G401 (cell line): ENCODE measurements around the gene PRPF19. TPM values are rescaled to one million over a fixed set of nuclear protein-coding genes. Genes with fewer than 3 reads are reported as not detected.
A peak's percentile ranks its signal among the peaks of the same experiment; 100 is the strongest.

Source experiments
- DNase-seq: peaks from one replicate; pipeline ENCODE4 v3.0.0-alpha.2; 2015; ENCODE audit warnings: low spot score
- in situ Hi-C: cut with HindIII; loops from 2 replicates; pipeline ENCODE4 v1.10.0; 2016; ENCODE audit warnings: low sequenced_read_pairs, mixed read lengths
- total RNA-seq: library from RNA; depleted of rRNA; stranded (reverse); fragments of >200 nt; shearing (Covaris generic); gene quantifications from 2 replicates; pipeline ENCODE4 v1.2.3, GENCODE V29; 2014; rRNA removed

The PRPF19 gene
- total RNA-seq: 121 and 165 TPM in 2 replicates

DNA sequence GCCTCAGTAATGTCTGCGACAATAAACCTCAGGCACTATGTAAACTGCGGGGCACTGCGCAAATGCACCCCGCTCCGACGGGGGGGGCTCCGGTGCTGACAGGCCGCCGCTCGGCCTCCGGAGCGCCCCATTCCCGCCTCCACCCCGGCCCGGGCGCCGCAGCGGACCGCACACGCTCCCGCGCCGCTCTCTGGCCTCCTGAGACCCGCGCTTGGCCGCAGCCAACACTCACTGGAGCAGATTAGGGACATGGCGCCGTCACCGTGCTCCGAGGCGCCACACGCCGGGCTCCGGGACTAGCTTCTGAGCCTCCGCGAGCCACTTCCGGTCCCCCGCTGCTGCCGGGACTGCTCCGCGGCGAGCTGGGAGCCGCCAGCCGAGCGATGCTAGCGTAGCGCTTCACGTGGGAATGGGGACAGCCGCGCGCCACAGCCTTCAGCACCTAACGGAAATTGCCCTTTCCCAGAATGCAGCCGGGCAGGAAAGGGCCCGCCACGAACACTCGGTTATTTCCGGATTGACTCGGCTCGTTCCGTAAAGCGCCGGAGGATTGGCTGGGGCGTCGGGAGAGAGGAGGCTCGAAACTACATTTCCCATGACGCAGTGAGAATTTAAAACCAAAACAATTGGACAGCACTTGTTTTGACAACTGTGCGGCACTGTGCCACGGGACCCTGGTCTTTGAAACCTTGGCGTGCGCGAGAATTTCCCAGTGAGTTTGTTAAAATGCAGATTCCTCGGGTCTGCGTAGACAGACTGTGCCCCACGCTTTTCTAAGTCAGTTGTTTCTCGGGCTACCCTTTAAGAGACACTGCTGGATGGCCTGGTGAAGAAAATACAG is at the start of gene PRPF19:
PRPF19 (minus strand) TSS at position 454 of the 841 bp plus-strand sequence; CDS start at position 251, 203 bp downstream.
- peak; percentile 97 for DNase-seq
- in situ Hi-C loops: no loop called here

- in situ Hi-C loops: no loop called here
- no peak for DNase-seq
These were observed 49.2 kb upstream of the PRPF19 start for GRCh38 chr11:60955571-60955970.

- in situ Hi-C loops: no loop called here
- DNase-seq: no peak
These were observed 48.0 kb upstream of the PRPF19 start for GRCh38 chr11:60954421-60954820.

DNA sequence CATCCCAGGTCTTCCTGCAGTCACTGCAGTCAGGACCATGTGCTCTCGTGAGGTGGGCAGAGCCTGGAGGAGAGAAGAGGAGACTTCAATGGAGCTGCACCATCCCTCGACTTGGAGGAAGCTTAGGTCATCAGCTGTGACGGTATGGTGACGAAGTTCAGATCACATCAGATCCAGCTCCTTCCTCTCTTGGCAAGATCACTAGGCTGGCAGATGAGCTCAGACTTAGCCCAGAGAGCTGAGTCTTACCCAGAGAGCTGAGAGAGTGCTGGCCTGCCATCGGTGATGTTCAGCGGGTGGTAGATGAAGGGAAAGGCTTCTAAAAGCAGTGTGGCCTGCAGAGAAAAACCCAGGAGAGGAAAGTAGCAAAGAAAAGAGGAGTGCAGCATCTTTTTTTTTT is 47.4 kb upstream of the PRPF19 start:
- DNase-seq: no peak
- in situ Hi-C loops: no loop called here

- in situ Hi-C loops: no loop called here
- DNase-seq: no peak
These were observed 46.4 kb upstream of the PRPF19 start for GRCh38 chr11:60952742-60953170.

- no peak for DNase-seq
- in situ Hi-C loops: no loop called here
These were observed 45.7 kb upstream of the PRPF19 start, which contains the start of gene SLC15A3 for GRCh38 chr11:60951904-60952741. TSS of gene SLC15A3 (minus strand) at chr11:60952176. CDS start at chr11:60951551, 625 bp downstream.

GRCh38 chr11:60951606-60951903 is 45.2 kb upstream of the PRPF19 start:
- in situ Hi-C loops: no loop called here
- DNase-seq: no peak

GRCh38 chr11:60950933-60951605 is 44.7 kb upstream of the PRPF19 start:
- DNase-seq: no peak
- in situ Hi-C loops: no loop called here

- no peak for DNase-seq
These were observed 43.6 kb upstream of the PRPF19 start for GRCh38 chr11:60950024-60950423.

DNA sequence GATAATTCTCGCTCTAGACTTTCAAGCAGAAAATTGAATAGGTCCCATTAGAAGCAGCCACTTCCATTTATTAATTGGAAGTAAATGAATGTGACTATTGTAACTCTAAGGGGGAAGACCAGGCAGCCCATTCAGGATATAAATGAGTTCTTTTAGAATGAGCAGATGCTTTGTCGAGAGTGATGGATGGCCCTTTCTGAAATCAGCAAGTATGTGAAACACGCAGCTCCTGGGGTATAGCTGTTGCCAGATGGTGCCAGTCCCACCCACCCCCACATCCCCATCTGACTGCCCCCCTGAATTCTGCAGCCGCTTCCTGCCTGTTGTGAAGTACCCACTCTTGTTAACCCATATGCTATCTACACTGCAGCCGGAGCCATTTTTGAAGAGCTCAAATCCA is 41.9 kb upstream of the PRPF19 start:
- no peak for DNase-seq
- in situ Hi-C loops: no loop called here

More at GRCh38 chr11:60950024-60950423, 43.6 kb upstream of the PRPF19 start:
- in situ Hi-C loops: no loop called here

DNA sequence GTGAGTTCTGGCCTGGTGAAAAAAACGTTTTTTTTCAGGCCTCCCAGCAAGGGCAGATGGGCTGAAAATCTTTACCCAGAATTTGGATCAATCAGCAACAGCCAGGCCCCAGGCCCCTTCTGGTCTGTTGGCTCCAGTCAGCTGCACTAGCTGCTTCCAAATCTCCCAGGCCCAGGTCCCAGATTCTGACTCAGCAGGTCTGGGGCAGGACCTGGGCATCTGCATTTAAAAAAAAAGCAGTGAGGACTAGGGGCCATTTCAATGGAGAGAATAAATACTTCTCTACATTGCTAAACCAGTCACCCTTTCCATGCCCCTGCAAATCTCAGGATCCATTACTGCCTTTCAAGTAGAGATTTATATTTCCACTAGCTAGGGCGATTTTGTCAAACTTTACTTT is 41.3 kb upstream of the PRPF19 start:
- peak; percentile 61 for DNase-seq
- in situ Hi-C loops: no loop called here

- in situ Hi-C loops: no loop called here
- no peak for DNase-seq
These were observed 40.3 kb upstream of the PRPF19 start for GRCh38 chr11:60946601-60947264.

GRCh38 chr11:60945295-60945667 is 38.9 kb upstream of the PRPF19 start:
- in situ Hi-C loops: no loop called here
- no peak for DNase-seq

DNA sequence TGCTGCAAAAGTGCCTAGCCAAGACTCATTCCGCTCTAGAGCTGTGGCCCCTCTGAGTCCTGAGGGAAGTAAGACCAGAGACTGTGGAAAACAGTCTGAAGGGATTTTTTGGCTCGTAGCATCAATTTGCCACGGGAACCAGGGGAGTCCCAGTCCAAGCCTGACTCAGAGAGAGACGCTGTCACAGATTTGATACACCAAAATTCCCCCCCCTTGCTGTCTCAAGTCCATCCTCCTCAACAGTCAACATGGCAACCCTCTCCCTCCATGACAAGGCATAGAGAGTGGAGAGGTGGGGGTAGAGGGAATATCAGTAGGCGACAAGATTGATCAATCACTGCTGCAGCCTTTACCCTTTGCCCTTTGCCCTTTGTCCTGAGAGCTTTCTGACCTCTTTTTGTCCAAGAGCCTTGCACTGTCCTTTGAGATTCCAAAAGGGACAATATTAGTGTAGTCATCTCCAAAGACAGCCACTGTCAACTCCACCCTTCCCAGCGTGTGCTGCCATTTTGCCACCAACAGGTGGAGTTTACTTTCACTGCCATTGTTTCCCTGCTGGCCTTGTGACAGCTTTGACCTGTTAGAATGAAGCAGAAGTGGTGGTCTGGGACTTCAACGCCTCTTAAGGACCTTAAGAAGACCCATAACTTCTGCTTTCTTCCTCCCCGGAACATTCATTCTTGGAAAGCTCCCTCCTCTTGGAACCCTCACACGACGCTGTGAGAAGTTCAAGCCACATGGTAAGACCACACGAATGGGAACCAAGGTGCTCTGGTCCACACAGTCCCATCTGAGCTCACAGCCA is 38.3 kb upstream of the PRPF19 start:
- in situ Hi-C loops: no loop called here
- DNase-seq: no peak

- in situ Hi-C loops: no loop called here
- DNase-seq: no peak
These were observed 36.7 kb upstream of the PRPF19 start for GRCh38 chr11:60942970-60943565.

DNA sequence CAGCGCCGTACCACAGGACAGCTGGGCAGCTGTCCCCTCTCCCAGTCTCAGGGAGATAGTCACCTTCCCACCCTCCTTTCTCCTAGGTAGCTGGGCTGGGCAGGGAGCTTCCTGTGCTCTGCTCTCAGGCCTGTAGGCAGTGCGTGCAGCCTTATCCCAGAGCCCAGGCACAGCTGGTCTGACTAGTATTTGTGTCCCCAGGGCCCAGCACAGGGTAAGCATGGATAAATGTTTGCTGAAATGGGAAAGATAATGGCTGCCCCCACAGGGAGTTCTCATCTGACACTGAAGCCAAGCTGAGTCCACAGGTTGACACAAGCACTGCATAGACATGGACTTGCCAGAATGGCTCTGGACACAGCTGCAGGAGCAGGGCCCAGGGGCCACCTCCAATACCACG is 35.8 kb upstream of the PRPF19 start:
- in situ Hi-C loops: no loop called here

GRCh38 chr11:60941371-60942119 is 35.2 kb upstream of the PRPF19 start:
- no peak for DNase-seq
- in situ Hi-C loops: no loop called here

More for the DNA sequence above, 35.8 kb upstream of the PRPF19 start:
- no peak for DNase-seq
